DOHH2 (cell line): Measurements from ENCODE around the gene NKIRAS1.

Source experiments
- H3F3A ChIP-seq: fragments of 200-600 bp; sonication (generic), shearing (Covaris generic); 2 replicates; pipeline ENCODE4 v1.6.0; 2016; ENCODE audit warnings: antibody characterized with exemption, mild to moderate bottlenecking; ENCODE audit not compliant: control insufficient read depth, insufficient read depth
- H3K27ac ChIP-seq: fragments of 200-600 bp; sonication (generic); 2 replicates; pipeline ENCODE4 v1.5.1; 2014; ENCODE audit warnings: low read depth, mild to moderate bottlenecking, low read length, moderate library complexity
- H3K27me3 ChIP-seq: fragments of 200-600 bp; sonication (generic); 2 replicates; pipeline ENCODE4 v1.6.1; 2014; ENCODE audit warnings: mild to moderate bottlenecking, low read length, mixed read lengths; ENCODE audit not compliant: control insufficient read depth
- H3K36me3 ChIP-seq: fragments of 200-600 bp; sonication (generic); 2 replicates; pipeline ENCODE4 v1.6.1; 2014; ENCODE audit warnings: mild to moderate bottlenecking, low read length, moderate library complexity, mixed read lengths; ENCODE audit not compliant: control insufficient read depth
- H3K4me1 ChIP-seq: fragments of 200-600 bp; sonication (generic); 2 replicates; pipeline ENCODE4 v1.6.1; 2014; ENCODE audit warnings: mild to moderate bottlenecking, low read length, mixed read lengths; ENCODE audit not compliant: control insufficient read depth
- H3K4me2 ChIP-seq: fragments of 200-600 bp; sonication (generic); 2 replicates; pipeline ENCODE4 v1.6.0; 2014; ENCODE audit warnings: mild to moderate bottlenecking, low read length, moderate library complexity
- H3K4me3 ChIP-seq: fragments of 200-600 bp; sonication (generic); 2 replicates; pipeline ENCODE4 v1.5.1; 2014; ENCODE audit warnings: mild to moderate bottlenecking, low read length, mixed read lengths
- H3K79me2 ChIP-seq: fragments of 200-600 bp; sonication (generic); 2 replicates; pipeline ENCODE4 v1.6.1; 2014; ENCODE audit warnings: mild to moderate bottlenecking, low read length, mixed read lengths; ENCODE audit not compliant: control insufficient read depth
- H3K9me2 ChIP-seq: fragments of 200-600 bp; sonication (generic); replicated peaks from 2 replicates; pipeline ENCODE4 v1.6.1; 2014; ENCODE audit warnings: mild to moderate bottlenecking, low read length, mixed read lengths; ENCODE audit not compliant: control insufficient read depth
- H3K9me3 ChIP-seq: fragments of 200-600 bp; sonication (generic); 2 replicates; pipeline ENCODE4 v1.6.1; 2014; ENCODE audit warnings: antibody characterized with exemption, low read length, mixed read lengths; ENCODE audit not compliant: control insufficient read depth, insufficient read depth
- H4K20me1 ChIP-seq: fragments of 200-600 bp; sonication (generic); 2 replicates; pipeline ENCODE4 v1.6.0; 2014; ENCODE audit warnings: low read depth, mild to moderate bottlenecking, antibody characterized with exemption, low read length, moderate library complexity; ENCODE audit not compliant: control insufficient read depth, insufficient read depth
- EZH2phosphoT487 ChIP-seq: fragments of 200-600 bp; sonication (generic); IDR thresholded peaks from 2 replicates; pipeline ENCODE4 v1.6.1; 2017; ENCODE audit warnings: borderline replicate concordance, mild to moderate bottlenecking, antibody characterized with exemption, low read length, moderate library complexity, mixed read lengths
- TF ChIP-seq, protein P1 (sequence below): fragments of 200-600 bp; sonication (generic); IDR thresholded peaks from one replicate; pipeline ENCODE4 v1.5.1; 2014; ENCODE audit warnings: antibody characterized with exemption, mild to moderate bottlenecking, low read depth, low read length; ENCODE audit not compliant: poor library complexity, severe bottlenecking

NKIRAS1 gene

DNA sequence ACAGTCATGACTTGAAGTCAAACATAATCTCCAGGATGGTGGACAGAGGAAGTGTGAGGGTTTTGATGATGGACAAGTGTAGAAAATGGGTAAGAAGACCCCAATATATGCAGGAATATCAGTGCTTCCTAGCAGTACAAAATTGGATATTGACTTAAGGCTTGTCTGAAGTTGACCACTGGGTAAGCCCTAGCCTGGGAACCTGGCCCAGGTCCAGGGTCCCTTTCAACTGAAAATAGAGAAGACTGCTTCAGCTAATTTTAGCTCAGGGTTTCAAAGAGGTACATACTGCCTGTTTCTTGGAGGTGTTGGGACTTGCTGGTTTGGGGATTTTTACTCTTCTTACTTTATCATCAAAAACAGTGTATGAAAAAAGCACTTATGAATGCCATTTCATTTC lies 33.0 kb upstream of the NKIRAS1 start:
- no peaks in the 10 kb centered on the region for H3K36me3 ChIP-seq
- H4K20me1 ChIP-seq: no peaks in the 10 kb centered on the region
- peaks cover 52% of the 10 kb centered on the region for H3K4me1 ChIP-seq
- no peak overlapping the region for H3K4me2 ChIP-seq
- H3K9me3 ChIP-seq: no peaks in the 10 kb centered on the region
- no peak overlapping the region for H3K27ac ChIP-seq
- H3K79me2 ChIP-seq: peaks cover 36% of the 10 kb centered on the region
- H3K27me3 ChIP-seq: peaks cover 1% of the 10 kb centered on the region; the same call in 1 of the 2 replicates
- H3K9me2 ChIP-seq: no peaks in the 10 kb centered on the region
- H3K4me3 ChIP-seq: no peak overlapping the region
- TF ChIP-seq EZH2phosphoT487: no peak
- TF ChIP-seq, protein P1, sequence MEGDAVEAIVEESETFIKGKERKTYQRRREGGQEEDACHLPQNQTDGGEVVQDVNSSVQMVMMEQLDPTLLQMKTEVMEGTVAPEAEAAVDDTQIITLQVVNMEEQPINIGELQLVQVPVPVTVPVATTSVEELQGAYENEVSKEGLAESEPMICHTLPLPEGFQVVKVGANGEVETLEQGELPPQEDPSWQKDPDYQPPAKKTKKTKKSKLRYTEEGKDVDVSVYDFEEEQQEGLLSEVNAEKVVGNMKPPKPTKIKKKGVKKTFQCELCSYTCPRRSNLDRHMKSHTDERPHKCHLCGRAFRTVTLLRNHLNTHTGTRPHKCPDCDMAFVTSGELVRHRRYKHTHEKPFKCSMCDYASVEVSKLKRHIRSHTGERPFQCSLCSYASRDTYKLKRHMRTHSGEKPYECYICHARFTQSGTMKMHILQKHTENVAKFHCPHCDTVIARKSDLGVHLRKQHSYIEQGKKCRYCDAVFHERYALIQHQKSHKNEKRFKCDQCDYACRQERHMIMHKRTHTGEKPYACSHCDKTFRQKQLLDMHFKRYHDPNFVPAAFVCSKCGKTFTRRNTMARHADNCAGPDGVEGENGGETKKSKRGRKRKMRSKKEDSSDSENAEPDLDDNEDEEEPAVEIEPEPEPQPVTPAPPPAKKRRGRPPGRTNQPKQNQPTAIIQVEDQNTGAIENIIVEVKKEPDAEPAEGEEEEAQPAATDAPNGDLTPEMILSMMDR: no peak
- H3F3A ChIP-seq: 0 out of 2 replicates have a peak, but pooled peaks cover 6% of the 10 kb centered on the region

DNA sequence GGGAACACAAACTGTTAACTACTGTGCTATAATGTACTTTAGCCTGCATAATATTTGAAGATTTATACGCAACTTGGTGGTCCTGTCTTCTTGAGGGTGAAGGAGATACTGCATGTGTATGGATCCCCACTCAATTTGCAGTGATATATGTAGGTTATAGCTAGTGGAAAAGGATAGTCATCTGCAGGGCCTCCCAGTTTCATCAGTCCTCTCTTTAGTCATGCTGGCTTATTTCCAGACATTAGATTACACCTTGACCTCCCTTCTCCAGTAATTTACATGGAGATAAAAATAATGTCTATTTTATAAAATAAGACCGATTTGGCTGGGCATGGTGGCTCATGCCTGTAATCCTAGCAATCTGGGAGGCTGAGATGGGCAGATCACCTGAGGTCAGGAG lies 32.0 kb upstream of the NKIRAS1 start:
- H3K36me3 ChIP-seq: no peaks in the 10 kb centered on the region
- no peak overlapping the region for H3K4me2 ChIP-seq
- peaks cover 11% of the 10 kb centered on the region for H3K27me3 ChIP-seq
- H4K20me1 ChIP-seq: no peaks in the 10 kb centered on the region
- TF ChIP-seq, protein P1: no peak
- TF ChIP-seq EZH2phosphoT487: no peak
- H3K4me1 ChIP-seq: peaks cover 60% of the 10 kb centered on the region
- H3K4me3 ChIP-seq: no peak overlapping the region
- no peak overlapping the region for H3K27ac ChIP-seq
- H3K79me2 ChIP-seq: peaks cover 33% of the 10 kb centered on the region
- H3F3A ChIP-seq: peaks cover 13% of the 10 kb centered on the region; the same call in 1 of the 2 replicates
- no peaks in the 10 kb centered on the region for H3K9me3 ChIP-seq
- H3K9me2 ChIP-seq: no peaks in the 10 kb centered on the region

DNA sequence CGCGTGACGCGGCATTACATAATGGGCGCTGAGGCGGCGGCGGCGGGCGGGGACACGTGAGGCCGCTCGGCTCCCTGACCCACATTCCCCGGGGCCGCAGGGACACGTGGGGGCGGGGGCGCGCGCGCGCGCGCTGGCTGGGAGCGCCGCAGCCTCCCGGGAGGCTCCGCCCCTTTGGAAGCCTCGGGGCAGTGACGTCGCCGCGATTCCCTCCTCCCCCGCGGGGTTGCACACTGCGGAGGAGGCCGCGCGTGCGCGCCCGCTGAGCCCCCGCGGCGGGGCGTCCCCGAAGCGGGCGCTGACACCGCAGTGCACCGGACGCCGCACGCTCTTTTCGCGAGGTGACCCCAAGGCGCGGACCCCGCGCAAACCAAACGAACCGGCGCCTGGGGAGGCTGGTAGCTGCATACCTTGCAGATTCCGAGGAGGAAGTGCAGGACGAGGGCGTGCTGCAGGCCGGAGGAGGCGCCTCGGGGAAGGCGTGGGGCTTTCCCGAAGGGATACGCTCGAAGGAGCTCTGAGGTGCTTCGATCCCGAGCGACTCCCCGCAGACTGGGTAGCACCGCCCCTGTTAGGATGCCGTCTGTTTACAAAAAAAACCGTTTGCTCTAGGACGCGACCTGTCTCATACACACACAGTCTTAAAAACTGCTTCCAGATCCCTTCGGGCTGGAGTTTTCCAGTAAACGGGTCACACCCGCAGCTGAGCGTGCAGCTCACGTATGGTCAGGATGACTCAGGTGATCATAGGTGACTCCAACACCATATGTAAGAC lies 29.3 kb upstream of the NKIRAS1 start:
- Histone ChIP-seq H3K9me2 (no peaks in the 10 kb centered on the region), H3K4me1 (peaks cover 35% of the 10 kb centered on the region), H3K79me2 (peaks cover 17% of the 10 kb centered on the region), H3K27ac (peak overlapping the region; percentile 25; the same call in 1 of the 2 replicates), H4K20me1 (no peaks in the 10 kb centered on the region), H3K4me3 (peak overlapping the region; percentile 80), H3K4me2 (peak overlapping the region; percentile 71), H3K27me3 (peaks cover 14% of the 10 kb centered on the region), H3F3A (peaks cover 17% of the 10 kb centered on the region; the same call in 1 of the 2 replicates), H3K36me3 (no peaks in the 10 kb centered on the region), H3K9me3 (no peaks in the 10 kb centered on the region)
- TF ChIP-seq EZH2phosphoT487: no peak
- TF ChIP-seq, protein P1: no peak
